HCT116 (cell line): ENCODE data around the gene ARRDC3.

Experiments
- CTCF ChIP-seq, 3 experiments: fragments of 200-600 bp in 1 of 3; sonication (generic) in 1 of 3; IDR thresholded peaks in 2 of 3; conservative IDR thresholded peaks in 1 of 3; 2 replicates each; pipeline ENCODE4 v1.5.1; 2012 to 2017; ENCODE audit warnings: low read depth in 2 of 3, low read length in 2 of 3, antibody characterized with exemption in 1 of 3, borderline replicate concordance in 1 of 3, control low read depth in 1 of 3, mild to moderate bottlenecking in 1 of 3, mixed read lengths in 1 of 3, mixed run types in 1 of 3, moderate library complexity in 1 of 3; ENCODE audit not compliant: insufficient read depth in 1 of 3
- EZH2 ChIP-seq: fragments of 200-600 bp; sonication (generic); IDR thresholded peaks from 2 replicates; pipeline ENCODE4 v1.6.1; 2017; ENCODE audit warnings: antibody characterized with exemption, mixed run types
- MAX ChIP-seq: IDR thresholded peaks from 2 replicates; pipeline ENCODE4 v1.6.1; 2012
- POLR2A ChIP-seq: IDR thresholded peaks from 2 replicates; pipeline ENCODE4 v1.7.0; 2011; ENCODE audit warnings: borderline replicate concordance; ENCODE audit not compliant: insufficient read depth, insufficient read length; ENCODE audit errors: extremely low read depth
- RAD21 ChIP-seq: IDR thresholded peaks from 2 replicates; pipeline ENCODE4 v1.6.1; 2012; ENCODE audit warnings: low read depth, mild to moderate bottlenecking
- TCF7L2 ChIP-seq: IDR thresholded peaks from 2 replicates; pipeline ENCODE4 v1.7.0; 2011; ENCODE audit warnings: borderline replicate concordance, inconsistent platforms; ENCODE audit not compliant: insufficient read depth, insufficient read length; ENCODE audit errors: extremely low read depth
- YY1 ChIP-seq: IDR thresholded peaks from 2 replicates; pipeline ENCODE4 v1.6.1; 2011; ENCODE audit warnings: low read length, low read depth, moderate library complexity, mild to moderate bottlenecking; ENCODE audit not compliant: insufficient replicate concordance; ENCODE audit errors: extremely low read depth

GRCh38 chr5:91388362-91388761 is 5.2 kb upstream of the ARRDC3 start:
- TF ChIP-seq CTCF (IDR thresholded peaks at IDR 0.05 in 2 of 3, conservative IDR thresholded peaks at IDR 0.05 in 1 of 3; ENCODE audit: borderline replicate concordance in 1 of 3, insufficient read depth in 1 of 3, low read depth in 2 of 3, low read length in 2 of 3) (no peak), TCF7L2 (no peak), EZH2 (no peak), POLR2A (no peak), MAX (no peak), YY1 (no peak), RAD21 (no peak)
